HK-2 (cell line): ENCODE results near the gene PRRT2.
A peak's percentile ranks its signal among the peaks of the same experiment; 100 is the strongest.

ENCODE experiments used
- DNase-seq: peaks from one replicate; pipeline ENCODE4 v3.0.0-alpha.2; 2018; ENCODE audit not compliant: unreplicated experiment

Gene PRRT2

DNA sequence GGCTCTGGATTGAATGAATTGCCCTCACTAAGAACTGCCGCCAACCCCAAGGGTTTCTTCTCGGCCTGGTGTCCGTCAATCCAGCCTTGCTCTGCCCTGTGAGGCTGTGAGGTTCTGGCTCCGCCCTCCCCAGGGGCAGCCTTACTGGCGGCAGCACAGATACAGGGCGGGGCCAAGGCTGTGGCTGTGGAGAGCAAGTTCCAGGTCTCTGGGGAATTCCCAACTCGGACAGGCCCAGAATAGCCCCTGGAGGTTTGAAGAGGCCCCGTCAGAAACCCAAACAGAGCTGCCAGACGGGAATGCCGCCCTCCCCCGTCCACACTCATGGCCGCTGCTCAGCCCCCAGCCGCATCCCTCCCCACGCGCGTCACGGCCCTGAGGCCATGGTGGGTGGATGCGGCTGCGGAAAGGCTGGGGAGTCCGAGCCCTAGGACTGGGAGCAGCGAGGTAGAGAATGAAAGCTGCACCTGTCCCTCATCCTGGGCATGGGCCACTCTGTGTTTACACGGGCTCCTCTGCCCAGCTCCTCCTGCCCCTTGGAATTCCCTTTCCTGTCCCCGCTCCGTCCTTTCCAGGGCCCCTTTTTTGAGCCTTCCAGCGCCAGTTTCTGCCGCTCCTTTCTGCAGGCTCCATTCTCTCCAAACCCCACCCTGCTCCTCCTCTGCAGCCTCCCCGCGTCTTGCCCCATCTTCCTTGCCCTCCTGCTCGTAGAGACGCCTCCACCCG, 660 bp upstream of the PRRT2 start:
- peak; percentile 92 for DNase-seq

DNA sequence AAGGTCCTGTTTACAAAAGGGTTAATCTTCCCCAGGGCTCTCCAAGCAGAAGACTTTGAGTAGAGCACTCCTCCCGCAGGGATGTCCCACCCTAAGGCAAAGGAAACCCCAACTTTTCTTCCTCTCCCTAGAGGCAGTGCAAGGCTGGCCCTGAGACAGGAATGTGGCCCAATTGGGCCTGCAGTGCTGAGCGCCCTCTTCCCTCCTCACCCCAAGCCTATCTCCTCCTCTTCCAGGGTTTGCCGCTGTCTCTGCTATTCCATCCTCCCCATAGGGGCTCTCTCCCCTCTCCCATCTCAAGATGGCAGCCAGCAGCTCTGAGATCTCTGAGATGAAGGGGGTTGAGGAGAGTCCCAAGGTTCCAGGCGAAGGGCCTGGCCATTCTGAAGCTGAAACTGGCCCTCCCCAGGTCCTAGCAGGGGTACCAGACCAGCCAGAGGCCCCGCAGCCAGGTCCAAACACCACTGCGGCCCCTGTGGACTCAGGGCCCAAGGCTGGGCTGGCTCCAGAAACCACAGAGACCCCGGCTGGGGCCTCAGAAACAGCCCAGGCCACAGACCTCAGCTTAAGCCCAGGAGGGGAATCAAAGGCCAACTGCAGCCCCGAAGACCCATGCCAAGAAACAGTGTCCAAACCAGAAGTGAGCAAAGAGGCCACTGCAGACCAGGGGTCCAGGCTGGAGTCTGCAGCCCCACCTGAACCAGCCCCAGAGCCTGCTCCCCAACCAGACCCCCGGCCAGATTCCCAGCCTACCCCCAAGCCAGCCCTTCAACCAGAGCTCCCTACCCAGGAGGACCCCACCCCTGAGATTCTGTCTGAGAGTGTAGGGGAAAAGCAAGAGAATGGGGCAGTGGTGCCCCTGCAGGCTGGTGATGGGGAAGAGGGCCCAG, 1.0 kb downstream of the PRRT2 start:
- DNase-seq: no peak

DNA sequence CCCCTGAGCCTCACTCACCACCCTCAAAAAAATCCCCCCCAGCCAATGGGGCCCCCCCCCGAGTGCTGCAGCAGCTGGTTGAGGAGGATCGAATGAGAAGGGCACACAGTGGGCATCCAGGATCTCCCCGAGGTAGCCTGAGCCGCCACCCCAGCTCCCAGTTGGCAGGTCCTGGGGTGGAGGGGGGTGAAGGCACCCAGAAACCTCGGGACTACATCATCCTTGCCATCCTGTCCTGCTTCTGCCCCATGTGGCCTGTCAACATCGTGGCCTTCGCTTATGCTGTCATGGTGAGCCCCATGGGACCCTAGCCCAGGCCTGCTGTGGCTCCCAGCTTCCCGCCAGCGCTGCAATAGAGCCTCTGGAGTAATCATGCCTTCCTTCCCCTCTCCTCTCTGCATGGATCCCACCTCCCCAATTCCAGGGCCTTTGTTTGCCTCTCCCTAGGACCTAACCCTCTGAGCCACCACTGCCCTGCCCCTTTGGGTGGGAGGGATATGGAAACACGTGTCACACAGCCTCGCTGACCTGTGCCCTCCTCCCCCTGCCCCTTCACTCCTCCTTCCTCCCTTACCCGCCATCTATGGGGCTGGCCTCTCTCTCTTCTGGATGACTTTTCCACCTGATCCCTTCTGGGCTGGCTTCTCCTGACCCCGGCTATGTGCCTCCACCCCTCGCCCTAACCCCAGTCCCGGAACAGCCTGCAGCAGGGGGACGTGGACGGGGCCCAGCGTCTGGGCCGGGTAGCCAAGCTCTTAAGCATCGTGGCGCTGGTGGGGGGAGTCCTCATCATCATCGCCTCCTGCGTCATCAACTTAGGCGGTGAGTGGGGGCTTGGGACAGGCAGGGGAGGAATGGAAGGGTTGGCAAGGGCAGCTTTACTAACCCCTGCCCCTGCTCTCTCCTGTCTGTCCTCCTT, 1.9 kb downstream of the PRRT2 start:
- no peak for DNase-seq

DNA sequence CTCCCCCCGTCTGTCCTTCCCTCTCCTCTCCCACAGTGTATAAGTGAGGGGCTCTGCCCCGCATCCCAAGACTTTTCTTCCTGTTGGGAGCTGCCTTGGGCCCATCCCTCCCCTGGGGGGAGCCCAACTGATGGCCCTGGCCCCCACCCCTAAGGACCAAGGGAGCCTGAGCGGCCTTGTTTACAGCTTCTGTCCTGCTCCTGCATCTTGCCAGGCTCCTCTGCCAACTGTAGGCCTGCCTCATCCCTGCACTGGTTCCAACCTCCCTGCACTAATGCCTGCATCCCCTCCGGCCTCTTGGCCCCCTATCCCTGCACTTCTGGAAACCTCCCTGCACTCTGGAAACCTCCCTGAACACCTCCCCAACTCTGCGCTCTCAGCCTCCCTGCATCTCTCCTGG, 2.6 kb downstream of the PRRT2 start:
- no peak for DNase-seq

DNA sequence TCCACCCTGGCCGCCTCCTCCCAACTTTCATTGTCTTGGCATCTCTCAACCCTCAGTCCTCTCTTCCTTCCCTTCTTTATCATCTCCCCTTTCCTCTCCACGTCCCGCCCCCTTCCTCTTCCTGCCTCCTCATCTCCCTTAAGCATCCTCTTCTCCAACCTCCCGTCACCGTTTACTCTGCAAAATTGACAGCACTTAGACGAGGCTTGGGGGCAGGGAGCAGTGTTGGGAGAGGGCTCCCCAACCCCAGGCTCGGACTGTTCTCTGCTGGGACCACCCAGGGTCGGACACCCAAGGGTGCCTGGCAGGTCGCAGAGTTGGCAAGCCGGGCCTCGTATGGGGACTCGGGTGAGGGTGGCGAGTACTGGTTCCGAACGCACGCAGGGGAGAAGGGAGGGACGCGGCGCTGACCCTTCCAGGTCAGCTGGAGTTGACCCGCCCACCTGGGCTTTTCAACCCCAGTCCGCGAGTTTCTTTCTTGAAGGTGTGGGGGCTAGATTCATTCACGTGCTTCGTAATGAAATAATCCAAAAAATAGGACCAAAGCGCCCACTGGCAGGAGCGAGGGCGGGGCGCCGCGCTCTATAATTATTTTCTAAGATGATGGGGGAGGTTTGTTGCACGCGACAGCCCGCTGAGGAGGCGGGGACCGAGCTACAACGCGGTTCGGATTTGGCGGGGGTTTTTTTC, 3.2 kb downstream of the PRRT2 start:
- no peak for DNase-seq

DNA sequence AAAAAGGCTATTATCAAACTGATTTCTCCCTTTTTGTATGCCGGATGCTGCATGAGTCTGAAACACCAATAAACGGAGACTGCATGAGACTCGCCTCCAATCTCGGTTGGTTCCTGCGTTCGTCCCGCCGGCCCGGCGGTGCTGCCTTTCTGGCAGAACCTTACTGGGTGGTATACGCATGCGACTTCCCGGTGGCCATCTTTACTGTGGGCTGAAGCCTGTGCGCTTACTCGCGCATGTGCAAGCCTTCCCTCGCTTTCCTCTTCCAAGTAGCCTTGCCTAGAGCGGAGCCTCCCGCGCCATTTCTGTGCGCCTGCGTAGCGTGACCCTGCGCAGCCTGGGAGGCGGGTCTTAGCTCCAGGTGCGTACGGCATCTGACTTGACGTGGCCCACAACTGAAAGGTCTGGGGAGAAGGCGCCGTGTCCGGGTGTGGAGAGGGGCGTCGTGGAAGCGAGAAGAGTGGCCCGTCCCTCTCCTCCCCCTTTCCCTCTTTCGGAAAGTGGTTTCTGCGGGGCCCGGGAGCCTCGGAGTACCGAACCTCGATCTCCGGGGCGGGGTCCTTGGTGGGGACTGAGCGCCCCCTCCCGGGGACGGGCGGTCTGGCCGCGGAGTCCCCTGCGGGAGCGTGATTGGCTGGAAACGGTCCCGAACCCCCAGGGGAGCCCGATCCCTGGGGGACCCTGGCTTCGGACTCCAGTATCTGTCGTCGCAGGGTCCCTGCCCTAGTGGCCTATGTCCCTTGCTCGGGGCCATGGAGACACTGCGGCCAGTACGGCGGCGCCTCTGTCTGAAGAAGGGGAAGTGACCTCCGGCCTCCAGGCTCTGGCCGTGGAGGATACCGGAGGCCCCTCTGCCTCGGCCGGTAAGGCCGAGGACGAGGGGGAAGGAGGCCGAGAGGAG, 4.0 kb downstream of the PRRT2 start, which contains the start of gene PAGR1:
PAGR1 (plus strand) TSS at position 360 of the 901 bp plus-strand sequence; CDS start at position 734, 374 bp downstream.
- DNase-seq: peak; percentile 92

DNA sequence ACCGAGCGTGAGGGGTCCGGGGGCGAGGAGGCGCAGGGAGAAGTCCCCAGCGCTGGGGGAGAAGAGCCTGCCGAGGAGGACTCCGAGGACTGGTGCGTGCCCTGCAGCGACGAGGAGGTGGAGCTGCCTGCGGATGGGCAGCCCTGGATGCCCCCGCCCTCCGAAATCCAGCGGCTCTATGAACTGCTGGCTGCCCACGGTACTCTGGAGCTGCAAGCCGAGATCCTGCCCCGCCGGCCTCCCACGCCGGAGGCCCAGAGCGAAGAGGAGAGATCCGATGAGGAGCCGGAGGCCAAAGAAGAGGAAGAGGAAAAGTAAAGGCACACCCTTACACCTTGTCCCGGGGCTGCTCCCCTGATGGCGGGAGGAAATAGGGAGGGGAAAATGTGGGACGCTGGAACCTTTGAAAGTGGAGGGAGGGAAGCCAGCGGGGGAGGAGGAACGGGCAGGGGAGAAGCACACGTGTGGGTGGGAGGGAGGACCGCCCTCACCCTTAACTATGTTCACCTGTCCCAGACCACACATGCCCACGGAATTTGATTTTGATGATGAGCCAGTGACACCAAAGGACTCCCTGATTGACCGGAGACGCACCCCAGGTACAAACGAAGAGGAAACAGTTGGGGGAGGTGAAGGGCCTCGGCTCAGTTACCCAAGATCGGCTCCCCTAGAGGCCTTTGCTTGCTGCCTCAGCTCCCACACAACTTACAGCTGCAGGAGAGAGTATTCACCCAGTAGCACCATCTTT, 4.9 kb downstream of the PRRT2 start:
- peak; percentile 68 for DNase-seq

DNA sequence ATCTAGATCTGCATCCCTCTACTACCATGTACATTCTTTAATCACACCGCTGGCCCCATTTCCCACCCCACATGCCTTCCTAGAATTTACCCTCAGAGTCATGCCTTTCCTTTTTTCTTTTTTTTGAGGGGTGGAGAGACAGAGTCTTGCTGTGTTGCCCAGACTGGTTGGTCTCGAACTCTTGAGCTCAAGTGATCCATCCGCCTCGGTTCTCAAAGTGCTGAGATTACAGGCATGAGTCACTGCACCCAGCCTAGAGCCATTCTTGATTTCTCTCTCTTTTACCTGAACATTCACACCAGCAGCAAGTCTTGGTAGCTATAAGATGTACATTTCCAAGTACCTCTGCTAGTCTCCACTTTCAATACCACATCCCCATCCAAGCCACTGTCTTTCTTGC, 6.1 kb downstream of the PRRT2 start:
- no peak for DNase-seq

DNA sequence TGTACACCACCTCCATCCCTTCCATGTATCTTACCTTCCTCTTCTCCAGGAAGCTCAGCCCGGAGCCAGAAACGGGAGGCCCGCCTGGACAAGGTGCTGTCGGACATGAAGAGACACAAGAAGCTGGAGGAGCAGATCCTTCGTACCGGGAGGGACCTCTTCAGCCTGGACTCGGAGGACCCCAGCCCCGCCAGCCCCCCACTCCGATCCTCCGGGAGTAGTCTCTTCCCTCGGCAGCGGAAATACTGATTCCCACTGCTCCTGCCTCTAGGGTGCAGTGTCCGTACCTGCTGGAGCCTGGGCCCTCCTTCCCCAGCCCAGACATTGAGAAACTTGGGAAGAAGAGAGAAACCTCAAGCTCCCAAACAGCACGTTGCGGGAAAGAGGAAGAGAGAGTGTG, 7.5 kb downstream of the PRRT2 start:
- DNase-seq: no peak

DNA sequence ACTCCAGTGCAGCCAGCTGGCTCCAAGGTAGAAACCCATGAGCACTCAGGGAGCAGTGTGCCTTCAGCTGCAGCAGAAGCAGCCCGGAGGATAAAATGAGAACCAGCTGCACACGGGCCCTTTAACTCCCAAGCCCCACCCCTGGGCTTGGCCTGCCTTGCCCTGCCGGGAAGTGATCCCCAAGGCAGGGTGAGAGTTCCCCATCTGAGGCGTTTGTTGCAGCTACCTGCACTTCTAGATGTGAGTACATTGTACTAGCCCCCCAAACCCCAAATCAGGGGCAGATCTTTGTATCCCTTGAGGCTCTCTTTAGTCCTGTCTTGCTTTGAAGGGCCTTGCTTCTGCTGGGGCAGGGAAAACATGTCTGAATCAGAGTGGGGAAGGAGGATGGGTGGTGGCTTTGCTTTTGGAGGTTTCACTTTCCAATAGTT, 8.3 kb downstream of the PRRT2 start, which contains the start of gene MVP:
MVP (plus strand) TSS at position 192 of the 431 bp plus-strand sequence. CDS start 10,088 bp downstream, outside the sequence.
- DNase-seq: peak; percentile 44

DNA sequence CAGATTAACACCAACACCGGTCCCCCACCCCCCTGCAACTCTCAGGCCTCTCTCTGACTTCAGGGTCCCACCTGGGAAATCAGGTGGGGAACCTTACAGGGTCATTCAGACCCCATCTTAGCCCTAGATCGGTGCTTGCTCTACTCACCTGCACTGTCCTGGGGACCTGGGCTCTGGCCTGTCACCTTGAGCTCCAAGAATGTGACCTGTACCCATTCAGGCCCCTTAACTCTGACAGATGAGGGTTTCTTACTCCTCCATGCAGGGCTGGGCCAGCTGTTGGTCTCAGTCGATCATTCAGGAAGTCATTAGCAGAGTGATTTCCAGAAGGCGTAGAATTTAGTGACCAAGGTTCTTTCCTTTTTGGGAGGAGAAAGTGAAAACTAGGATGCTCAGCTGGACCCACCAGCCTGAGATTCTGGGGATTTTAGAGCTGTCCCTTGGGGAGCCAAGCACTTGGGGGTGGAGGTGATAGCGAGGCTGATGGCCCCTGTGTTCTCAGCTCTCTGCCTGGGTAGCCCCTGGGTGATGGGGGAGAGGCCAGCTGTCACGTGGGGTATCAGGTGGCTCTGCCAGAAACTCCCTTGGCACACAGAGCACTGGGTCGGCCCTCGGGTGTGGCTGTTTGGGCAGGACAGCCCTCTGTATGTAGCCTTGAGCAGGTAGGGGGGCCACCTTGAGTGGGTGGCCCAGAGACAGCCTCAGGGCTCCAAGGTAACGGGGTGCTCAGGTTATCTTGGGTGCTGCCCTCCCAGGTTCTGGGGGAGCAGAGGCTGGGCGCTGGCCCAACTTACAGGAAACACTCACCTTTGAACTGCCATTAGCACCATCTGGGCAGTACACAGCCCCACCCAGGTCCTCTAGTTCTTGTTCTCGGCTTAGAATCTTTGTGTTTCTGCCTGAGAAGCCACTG, 9.0 kb downstream of the PRRT2 start:
- DNase-seq: peak; percentile 58

DNA sequence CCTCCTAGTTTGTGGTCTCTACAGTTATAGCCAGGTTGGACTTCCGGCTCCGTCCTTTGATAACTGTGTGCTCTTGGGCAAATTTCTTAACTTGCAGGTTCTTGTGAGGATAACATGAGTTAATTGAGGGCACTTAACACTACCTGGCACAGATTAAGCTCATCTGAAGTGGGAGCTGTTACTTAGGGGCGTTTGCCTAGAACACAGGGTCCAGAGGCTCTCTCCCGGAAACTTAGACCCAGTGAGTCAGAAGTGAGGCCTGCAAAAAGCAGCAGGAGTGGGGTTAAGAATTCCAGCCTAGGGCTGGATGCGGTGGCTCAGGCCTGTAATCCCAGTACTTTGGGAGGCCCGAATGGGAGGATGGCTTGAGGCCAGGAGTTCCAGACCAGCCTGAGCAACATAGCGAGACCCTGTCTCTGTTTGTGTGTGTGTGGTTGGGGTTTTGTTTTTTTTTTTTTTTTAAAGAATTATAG, 9.7 kb downstream of the PRRT2 start:
- peak; percentile 61 for DNase-seq

DNA sequence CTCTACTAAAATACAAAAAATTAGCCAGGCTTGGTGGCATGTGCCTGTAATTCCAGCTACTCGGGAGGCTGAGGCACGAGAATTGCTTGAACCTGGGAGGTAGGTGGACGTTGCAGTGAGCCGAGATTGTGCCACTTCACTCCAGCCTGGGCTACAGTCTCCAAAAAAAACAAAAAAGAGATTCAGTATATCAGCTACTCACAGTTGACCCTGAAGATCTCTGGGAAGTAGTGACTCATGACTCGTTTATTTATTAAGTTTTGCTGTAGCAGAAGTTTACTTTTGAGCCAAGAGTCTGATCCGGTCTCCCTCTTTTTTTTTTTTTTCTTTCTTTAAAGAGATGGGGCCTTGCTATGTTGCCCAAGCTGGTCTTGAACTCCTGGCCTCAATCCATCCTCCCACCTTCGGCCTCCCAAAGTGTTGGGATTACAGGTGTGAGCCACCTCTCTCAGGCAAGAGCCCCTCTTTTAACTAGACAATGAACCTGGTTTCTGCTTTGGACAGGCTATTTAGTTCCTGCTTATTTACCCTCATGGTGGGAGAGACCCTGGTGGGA, 12.7 kb downstream of the PRRT2 start:
- DNase-seq: no peak

DNA sequence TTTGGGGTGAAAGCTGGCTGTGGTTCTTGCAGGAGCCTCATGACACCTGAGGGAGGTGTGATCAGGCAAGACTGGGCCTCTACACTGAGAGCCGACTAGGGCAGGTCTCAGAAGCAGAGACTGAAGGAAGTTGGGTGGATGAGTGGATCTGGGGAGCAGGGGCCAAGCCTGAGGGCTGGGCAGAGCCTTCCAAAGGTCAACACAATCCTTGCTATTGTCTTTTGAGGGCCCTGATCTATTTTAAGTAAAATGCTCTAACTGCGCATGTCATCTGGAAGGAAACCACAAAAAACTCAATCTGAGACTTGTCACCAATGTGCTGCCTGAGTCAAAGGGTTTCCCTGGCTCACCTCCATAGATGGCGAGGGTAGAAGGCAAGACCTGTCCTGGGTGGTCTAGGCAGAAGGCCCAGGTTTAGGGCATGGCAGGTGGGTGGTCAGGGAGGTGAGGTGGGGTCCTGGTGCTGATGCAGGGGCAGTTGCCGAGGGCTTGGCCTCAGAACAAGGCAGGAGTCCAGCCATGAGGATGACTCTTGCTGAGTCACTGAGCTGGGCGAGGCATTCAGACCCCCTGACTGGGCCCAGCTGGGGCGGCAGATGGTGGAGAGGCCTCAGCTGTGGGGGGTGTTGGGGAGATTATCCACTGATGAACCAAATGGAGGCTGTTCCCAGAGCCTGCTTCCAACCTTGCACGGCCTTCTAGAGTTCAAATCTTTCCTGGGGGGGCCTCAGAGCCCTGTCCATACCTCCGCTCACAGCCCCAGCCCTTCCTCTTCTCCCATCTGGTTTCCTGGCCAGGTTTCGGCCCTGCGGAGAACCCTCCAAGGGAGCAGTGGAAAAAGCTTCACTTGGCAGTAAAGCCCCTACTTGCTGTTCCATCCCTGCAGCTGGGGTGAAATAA, 13.4 kb downstream of the PRRT2 start:
- DNase-seq: peak; percentile 41

DNA sequence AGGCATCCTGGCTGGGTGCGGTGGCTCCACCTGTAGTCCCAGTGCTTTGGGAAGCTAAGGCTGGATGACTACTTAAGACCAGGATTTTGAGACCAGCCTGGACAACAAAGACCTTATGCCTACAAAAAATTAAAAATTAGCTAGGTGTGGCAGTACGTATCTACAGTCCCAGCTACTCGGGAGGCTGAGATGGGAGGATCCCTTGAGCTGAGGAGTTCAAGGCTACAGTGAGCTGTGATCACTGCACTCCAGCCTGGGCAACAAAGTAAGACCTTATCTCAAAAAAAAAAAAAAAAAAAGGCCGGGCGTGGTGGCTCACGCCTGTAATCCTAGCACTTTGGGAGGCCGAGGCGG, 14.3 kb downstream of the PRRT2 start:
- no peak for DNase-seq

DNA sequence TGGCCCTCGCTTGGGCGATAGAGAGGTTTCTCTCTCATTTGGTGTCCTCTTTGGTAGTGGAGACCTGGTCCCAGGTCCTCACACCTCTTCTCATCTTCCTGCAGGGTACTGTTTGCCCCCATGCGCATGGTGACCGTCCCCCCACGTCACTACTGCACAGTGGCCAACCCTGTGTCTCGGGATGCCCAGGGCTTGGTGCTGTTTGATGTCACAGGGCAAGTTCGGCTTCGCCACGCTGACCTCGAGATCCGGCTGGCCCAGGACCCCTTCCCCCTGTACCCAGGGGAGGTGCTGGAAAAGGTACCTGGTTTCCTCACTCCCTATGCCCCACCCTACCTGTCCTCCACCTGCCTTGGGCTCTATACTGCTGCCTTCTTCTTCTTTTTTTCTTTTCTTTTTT, 18.8 kb downstream of the PRRT2 start:
- no peak for DNase-seq

DNA sequence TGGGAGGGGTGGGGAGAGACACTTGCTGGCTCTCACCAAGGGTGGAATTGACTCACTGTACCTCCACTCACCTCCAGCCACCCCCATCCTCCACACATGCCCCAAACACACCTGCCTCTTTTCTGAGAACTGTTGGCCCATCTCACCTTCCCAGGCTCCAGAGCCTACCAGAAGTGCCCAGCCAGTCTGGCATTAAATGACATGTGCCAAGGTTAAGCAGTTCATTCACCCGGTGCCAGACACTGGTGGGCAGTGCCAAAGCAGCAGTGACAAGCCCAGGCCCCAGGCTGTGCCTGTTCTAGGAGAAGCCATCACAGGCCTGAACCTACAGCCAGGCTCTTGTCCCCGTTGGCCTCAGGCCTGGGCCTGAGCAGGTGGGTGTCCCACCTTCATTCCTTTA, 19.5 kb downstream of the PRRT2 start:
- no peak for DNase-seq
